GM19043 (cell line): Measurements from ENCODE around the gene KRT81.
"Not testable (repeated sequence)": the region's sequence is repeated elsewhere in the genome, so short reads cannot be mapped to it uniquely, and the experiment has no call there.

Source experiments
- ATAC-seq: cut with Tn5 transposase; IDR thresholded peaks from one replicate; pipeline ENCODE4 v1.9.1; 2021; ENCODE audit warnings: low read depth; ENCODE audit not compliant: unreplicated experiment

KRT81 gene

GRCh38 chr12:52300796-52301691 lies 9.7 kb upstream of the KRT81 start:
- ATAC-seq: no peak

GRCh38 chr12:52298677-52299190 lies 7.4 kb upstream of the KRT81 start:
- no peak for ATAC-seq

GRCh38 chr12:52296572-52297215 lies 5.4 kb upstream of the KRT81 start:
- ATAC-seq: no peak

- no peak for ATAC-seq
Observed at GRCh38 chr12:52295663-52296062, 4.3 kb upstream of the KRT81 start.

GRCh38 chr12:52294803-52295202 lies 3.5 kb upstream of the KRT81 start:
- no peak for ATAC-seq

GRCh38 chr12:52293926-52294325 lies 2.6 kb upstream of the KRT81 start:
- ATAC-seq: no peak

GRCh38 chr12:52290483-52291134 lies 725 bp downstream of the KRT81 start:
- ATAC-seq: not testable (repeated sequence)

- ATAC-seq: peak; percentile 97
Observed at GRCh38 chr12:52287816-52288805, 3.2 kb downstream of the KRT81 start.

GRCh38 chr12:52286857-52287785 lies 4.2 kb downstream of the KRT81 start:
- ATAC-seq: not testable (repeated sequence)

- no peak for ATAC-seq
Observed at GRCh38 chr12:52285851-52286530, 5.3 kb downstream of the KRT81 start.

GRCh38 chr12:52285172-52285745 lies 6.1 kb downstream of the KRT81 start:
- ATAC-seq: no peak

- ATAC-seq: no peak
Observed at GRCh38 chr12:52284562-52285171, 6.7 kb downstream of the KRT81 start.

GRCh38 chr12:52280796-52281560 lies 10.4 kb downstream of the KRT81 start:
- no peak for ATAC-seq

GRCh38 chr12:52280319-52280795 lies 11.0 kb downstream of the KRT81 start:
- ATAC-seq: no peak

GRCh38 chr12:52279422-52280318 lies 11.7 kb downstream of the KRT81 start:
- ATAC-seq: no peak
